Omental fat pad (tissue), 4 donors: Measurements from ENCODE around the gene CLDN17. TPM values are rescaled to one million over a fixed set of nuclear protein-coding genes. Genes with fewer than 3 reads are reported as not detected.

Experiments used
- ATAC-seq: fragments of 150-250 bp; one replicate; pipeline ENCODE4 v1.9.1; 2016; ENCODE audit warnings: mild to moderate bottlenecking, moderate library complexity; ENCODE audit not compliant: low FRiP score
- DNase-seq: peaks from one replicate; pipeline ENCODE4 v3.0.0-alpha.2; 2019; ENCODE audit warnings: low spot score
- CTCF ChIP-seq, 3 donors: fragments of 450-650 bp; IDR thresholded peaks; one replicate each; pipeline ENCODE4 v1.5.1; 2016 to 2017; ENCODE audit warnings: antibody characterized with exemption in 3 of 3, mild to moderate bottlenecking in 3 of 3, moderate library complexity in 2 of 3
- total RNA-seq, 4 donors: library from RNA; depleted of rRNA; stranded (reverse); fragments of >200 nt; gene quantifications; one replicate each; pipeline ENCODE4 v1.1.0, GENCODE V29; 2016

Gene CLDN17
- total RNA-seq, 4 donors from 2014 or later = not detected

GRCh38 chr21:30164796-30165195 is 1.8 kb downstream of the CLDN17 start:
- no peak for DNase-seq

GRCh38 chr21:30153697-30154340 is 12.8 kb downstream of the CLDN17 start:
- ATAC-seq (no peak), DNase-seq (no peak)
- TF ChIP-seq CTCF (IDR thresholded peaks at IDR 0.05) = no peak

More at GRCh38 chr21:30164796-30165195, 1.8 kb downstream of the CLDN17 start:
- ATAC-seq = no peak
- TF ChIP-seq CTCF (IDR thresholded peaks at IDR 0.05) = no peak

GRCh38 chr21:30152792-30153191 is 13.8 kb downstream of the CLDN17 start:
- no peak for ATAC-seq
- TF ChIP-seq CTCF (IDR thresholded peaks at IDR 0.05) = no peak

GRCh38 chr21:30148906-30149305 is 17.7 kb downstream of the CLDN17 start:
- DNase-seq (no peak), ATAC-seq (no peak)
- no peak for TF ChIP-seq CTCF (IDR thresholded peaks at IDR 0.05)

More at GRCh38 chr21:30152792-30153191, 13.8 kb downstream of the CLDN17 start:
- no peak for DNase-seq

GRCh38 chr21:30146558-30147282 is 19.9 kb downstream of the CLDN17 start:
- no peak for TF ChIP-seq CTCF (IDR thresholded peaks at IDR 0.05)
- ATAC-seq = no peak

GRCh38 chr21:30138483-30138882 is 28.1 kb downstream of the CLDN17 start:
- ATAC-seq = no peak
- no peak for TF ChIP-seq CTCF (IDR thresholded peaks at IDR 0.05)
- DNase-seq = no peak

More at GRCh38 chr21:30146558-30147282, 19.9 kb downstream of the CLDN17 start:
- no peak for DNase-seq

GRCh38 chr21:30129246-30129645 is 37.4 kb downstream of the CLDN17 start:
- TF ChIP-seq CTCF (IDR thresholded peaks at IDR 0.05) = no peak
- no peak for ATAC-seq
- no peak for DNase-seq
